Panc1 (cell line): ENCODE data around the gene KIAA1217. TPM values are rescaled to one million over a fixed set of nuclear protein-coding genes. Genes with fewer than 3 reads are reported as not detected.

ENCODE experiments used
- ATAC-seq: fragments of 200-7000 bp; cut with Tn5 transposase; 2 replicates; pipeline ENCODE4 v1.9.1; 2020; ENCODE audit warnings: mild to moderate bottlenecking, moderate library complexity
- BruUV-seq: library from RNA; stranded (reverse); fragments of 400-500 nt; replicated peaks from 2 replicates; lab custom pipeline; 2021; lab: Mats Ljungman, UMichigan
- CTCF ChIA-PET: fragments of 300-600 bp; sonication (Branson Sonifier 250); formaldehyde crosslinking; loops from one replicate; lab custom pipeline; 2022; ENCODE audit warnings: antibody characterized with exemption; lab: Charles Lee
- POLR2A ChIA-PET: fragments of 300-600 bp; sonication (Branson Sonifier 250); formaldehyde crosslinking; loops from one replicate; lab custom pipeline; 2022; ENCODE audit warnings: antibody characterized with exemption; lab: Charles Lee
- DNase-seq: peaks from one replicate; pipeline ENCODE4 v3.0.0-alpha.2; 2010; ENCODE audit warnings: low read depth, low spot score
- H3K27ac ChIP-seq: 2 replicates; pipeline ENCODE4 v1.5.1; 2011; ENCODE audit warnings: mild to moderate bottlenecking, low read length, inconsistent platforms
- H3K27me3 ChIP-seq: fragments of 200-500 bp; sonication (Bioruptor generic); 2 replicates; pipeline ENCODE4 v1.6.0; 2014; ENCODE audit warnings: low read length, inconsistent platforms; ENCODE audit not compliant: control insufficient read depth, insufficient read depth
- H3K36me3 ChIP-seq: fragments of 200-500 bp; sonication (Bioruptor generic); 2 replicates; pipeline ENCODE4 v1.5.1; 2014; ENCODE audit warnings: inconsistent platforms, mild to moderate bottlenecking, low read length, moderate library complexity; ENCODE audit not compliant: control insufficient read depth, insufficient read depth
- H3K4me1 ChIP-seq: 2 replicates; pipeline ENCODE4 v1.5.1; 2011; ENCODE audit warnings: inconsistent platforms, mild to moderate bottlenecking, low read length, moderate library complexity; ENCODE audit not compliant: control insufficient read depth, insufficient read depth
- H3K4me3 ChIP-seq, 2 experiments: 2 replicates each; pipeline ENCODE4 v1.5.1; 2011 to 2012; ENCODE audit warnings: low read depth in 2 of 2, low read length in 2 of 2, mild to moderate bottlenecking in 2 of 2, inconsistent platforms in 1 of 2, moderate library complexity in 1 of 2
- H3K9me3 ChIP-seq: fragments of 200-500 bp; sonication (Bioruptor generic); 2 replicates; pipeline ENCODE4 v1.5.1; 2014; ENCODE audit warnings: low read depth, mild to moderate bottlenecking, inconsistent platforms, low read length, moderate library complexity; ENCODE audit not compliant: control insufficient read depth, insufficient read depth
- CTCF ChIP-seq: fragments of 450-650 bp; IDR thresholded peaks from 2 replicates; pipeline ENCODE4 v1.5.1; 2017; ENCODE audit warnings: mild to moderate bottlenecking
- POLR2AphosphoS5 ChIP-seq: IDR thresholded peaks from 2 replicates; pipeline ENCODE4 v1.6.1; 2012; ENCODE audit warnings: mild to moderate bottlenecking, low read depth, low read length, moderate library complexity
- REST ChIP-seq, 2 experiments: IDR thresholded peaks; 2 replicates each; pipeline ENCODE4 v1.6.1; 2011 to 2012; ENCODE audit warnings: low read depth in 2 of 2, control low read depth in 1 of 2, low read length in 1 of 2, mild to moderate bottlenecking in 1 of 2, moderate library complexity in 1 of 2; ENCODE audit not compliant: insufficient read depth in 1 of 2
- SIN3A ChIP-seq: IDR thresholded peaks from 2 replicates; pipeline ENCODE4 v1.6.1; 2012; ENCODE audit warnings: low read depth, mild to moderate bottlenecking, low read length, moderate library complexity, borderline replicate concordance; ENCODE audit not compliant: insufficient read depth
- TCF7L2 ChIP-seq: IDR thresholded peaks from 2 replicates; pipeline ENCODE4 v1.6.1; 2011; ENCODE audit warnings: mild to moderate bottlenecking, low read depth, low read length, inconsistent platforms
- in situ Hi-C: cut with HindIII; loops from 2 replicates; pipeline ENCODE4 v1.10.0; 2016; ENCODE audit warnings: low sequenced_read_pairs, low pct_unique_long_range_greater_than_20kb
- intact Hi-C: fragments of 100-400 bp; cut with micrococcal nuclease; formaldehyde crosslinking; loops from one replicate; pipeline ENCODE4 v1.10.0; 2022; ENCODE audit not compliant: unreplicated experiment
- total RNA-seq: library from RNA; stranded (reverse); gene quantifications from one replicate; pipeline ENCODE4 v1.2.1, GENCODE V29; 2021; ENCODE audit not compliant: unreplicated experiment

Gene KIAA1217
- total RNA-seq, 1 experiment from 2014 or later: 11.6 TPM

- Histone ChIP-seq H3K4me1 (no peaks in the 10 kb centered on the region), H3K27me3 (no peaks in the 10 kb centered on the region), H3K27ac (no peak overlapping the region), H3K9me3 (no peaks in the 10 kb centered on the region), H3K36me3 (no peaks in the 10 kb centered on the region), H3K4me3 (no peak overlapping the region)
- intact Hi-C loops (no loop called here), in situ Hi-C loops (no loop called here)
- DNase-seq (no peak), ATAC-seq (no peak)
- TF ChIP-seq REST (IDR thresholded peaks at IDR 0.05; ENCODE audit: insufficient read depth in 1 of 2, low read depth in 2 of 2, low read length in 1 of 2) (no peak), SIN3A (no peak), CTCF (no peak), POLR2AphosphoS5 (no peak), TCF7L2 (no peak)
- BruUV-seq: no TSS peak
- ChIA-PET POLR2A (no interaction called here), CTCF (interaction anchor here (0.7 kb wide), 2 partner anchors 21 to 662 kb away, joined by 4 to 19 read pairs; no protein-coding TSS in a partner anchor)
Observed at GRCh38 chr10:24404567-24404966, 195.6 kb downstream of the KIAA1217 start.

GRCh38 chr10:24405635-24406034 lies 196.7 kb downstream of the KIAA1217 start:
- H3K9me3 ChIP-seq: no peaks in the 10 kb centered on the region
- no peak overlapping the region for H3K4me3 ChIP-seq
- no peak overlapping the region for H3K27ac ChIP-seq
- intact Hi-C loops: no loop called here
- ATAC-seq (no peak), DNase-seq (no peak)
- H3K4me1 ChIP-seq: no peaks in the 10 kb centered on the region
- CTCF ChIA-PET: no interaction called here
- no peaks in the 10 kb centered on the region for H3K36me3 ChIP-seq
- in situ Hi-C loops: no loop called here
- POLR2A ChIA-PET: no interaction called here
- BruUV-seq: no TSS peak
- TF ChIP-seq CTCF (no peak), POLR2AphosphoS5 (no peak), REST (IDR thresholded peaks at IDR 0.05; ENCODE audit: insufficient read depth in 1 of 2, low read depth in 2 of 2, low read length in 1 of 2) (no peak), SIN3A (no peak), TCF7L2 (no peak)
- H3K27me3 ChIP-seq: no peaks in the 10 kb centered on the region
